NCI-H748 (cell line): ENCODE results near the gene CEP55.

Experiments
- DNase-seq: peaks from one replicate; lab custom pipeline; 2025; ENCODE audit not compliant: unreplicated experiment; lab: John Stamatoyannopoulos, UW

The CEP55 gene

GRCh38 chr10:93468461-93469213 is 27.8 kb upstream of the CEP55 start:
- DNase-seq: no peak

GRCh38 chr10:93469454-93469853 is 27.0 kb upstream of the CEP55 start:
- DNase-seq: no peak

- DNase-seq: no peak
These were observed 25.2 kb upstream of the CEP55 start for GRCh38 chr10:93471110-93471651.

- DNase-seq: no peak
These were observed 23.3 kb upstream of the CEP55 start for GRCh38 chr10:93473161-93473560.

- DNase-seq: no peak
These were observed 22.5 kb upstream of the CEP55 start for GRCh38 chr10:93473804-93474472.

- DNase-seq: no peak
These were observed 21.2 kb upstream of the CEP55 start for GRCh38 chr10:93475227-93475626.

- DNase-seq: no peak
These were observed 20.5 kb upstream of the CEP55 start for GRCh38 chr10:93475871-93476270.

GRCh38 chr10:93476756-93477155 is 19.7 kb upstream of the CEP55 start:
- DNase-seq: no peak

GRCh38 chr10:93478873-93479272 is 17.5 kb upstream of the CEP55 start:
- DNase-seq: no peak

GRCh38 chr10:93481637-93482144 is 14.7 kb upstream of the CEP55 start:
- DNase-seq: no peak

GRCh38 chr10:93482145-93482834 is 14.1 kb upstream of the CEP55 start, which contains the start of gene MYOF:
Gene MYOF, minus strand, starts transcription at chr10:93482334. Its CDS starts 140 bp downstream, at chr10:93482194.
- DNase-seq: peak; percentile 51

- DNase-seq: no peak
These were observed 10.7 kb upstream of the CEP55 start for GRCh38 chr10:93485690-93486089.

- DNase-seq: no peak
These were observed 7.4 kb upstream of the CEP55 start for GRCh38 chr10:93488956-93489528.

GRCh38 chr10:93491602-93492121 is 4.8 kb upstream of the CEP55 start:
- DNase-seq: no peak

GRCh38 chr10:93493162-93493561 is 3.2 kb upstream of the CEP55 start:
- no peak for DNase-seq

GRCh38 chr10:93494494-93494893 is 1.9 kb upstream of the CEP55 start:
- DNase-seq: no peak

GRCh38 chr10:93495654-93496321 is 624 bp upstream of the CEP55 start:
- peak; percentile 65 for DNase-seq

GRCh38 chr10:93498166-93498565 is 1.8 kb downstream of the CEP55 start:
- DNase-seq: no peak

GRCh38 chr10:93501650-93502049 is 5.2 kb downstream of the CEP55 start:
- DNase-seq: no peak

- no peak for DNase-seq
These were observed 6.7 kb downstream of the CEP55 start for GRCh38 chr10:93503075-93503474.
